Left lobe of liver (tissue), 2 donors: ENCODE measurements around the gene MAST4. TPM values are rescaled to one million over a fixed set of nuclear protein-coding genes. Genes with fewer than 3 reads are reported as not detected.

Source experiments
- ATAC-seq: fragments of 200-7000 bp; cut with Tn5 transposase; one replicate; pipeline ENCODE4 v1.9.1; 2020; ENCODE audit warnings: mild to moderate bottlenecking, moderate library complexity
- DNase-seq: peaks from one replicate; pipeline ENCODE4 v3.0.0-alpha.2; 2020; ENCODE audit warnings: low spot score
- total RNA-seq: library from RNA; stranded (reverse); gene quantifications from one replicate; pipeline ENCODE4 v1.2.1, GENCODE V29; 2021
- donor health status: DM: no; HTN: no; CAD: no; lungs with moderate emphysema.
- donor health status: DM: no; HTN: yes; CAD: no.

The MAST4 gene
- total RNA-seq, 1 donor from 2014 or later, result 21.5 TPM

GRCh38 chr5:67215519-67216471 lies 619.6 kb downstream of the MAST4 start:
- ATAC-seq (peak; percentile 83), DNase-seq (peak; percentile 90)

- DNase-seq (no peak), ATAC-seq (no peak)
Measured at GRCh38 chr5:67216564-67216963, 620.4 kb downstream of the MAST4 start.
